ENCODE measurements around the gene RANBP3. TPM values are rescaled to one million over a fixed set of nuclear protein-coding genes. Genes with fewer than 3 reads are reported as not detected.

Gene RANBP3
- polyA plus RNA-seq, 10 donors = 38.4 to 50.4 (median 46.4) TPM

- DNase-seq = no peak
These were observed 48.3 kb downstream of the RANBP3 start for GRCh38 chr19:5929625-5930024.

GRCh38 chr19:5929179-5929578 is 48.8 kb downstream of the RANBP3 start:
- no peak for DNase-seq

GRCh38 chr19:5927441-5927821 is 50.5 kb downstream of the RANBP3 start:
- DNase-seq = no peak

- DNase-seq = peak; percentile 84 to 93 (median 84)
These were observed 51.1 kb downstream of the RANBP3 start for GRCh38 chr19:5926641-5927440.

GRCh38 chr19:5925830-5926427 is 52.0 kb downstream of the RANBP3 start:
- no peak for DNase-seq

GRCh38 chr19:5923356-5923755 is 54.6 kb downstream of the RANBP3 start:
- DNase-seq = no peak

- DNase-seq = no peak
These were observed 55.8 kb downstream of the RANBP3 start for GRCh38 chr19:5922161-5922545.

- DNase-seq = no peak
These were observed 56.3 kb downstream of the RANBP3 start for GRCh38 chr19:5921516-5922160.

GRCh38 chr19:5918463-5919079 is 59.4 kb downstream of the RANBP3 start:
- DNase-seq = no peak

- no peak for DNase-seq
These were observed 60.4 kb downstream of the RANBP3 start for GRCh38 chr19:5917431-5918107.

GRCh38 chr19:5916181-5916708 is 61.7 kb downstream of the RANBP3 start:
- DNase-seq = peak in 1 of 3 donors; percentile 69

GRCh38 chr19:5915782-5916165 is 62.2 kb downstream of the RANBP3 start:
- DNase-seq = no peak

GRCh38 chr19:5914946-5915781 is 62.8 kb downstream of the RANBP3 start:
- DNase-seq = peak in 1 of 3 donors; percentile 57

- no peak for DNase-seq
These were observed 63.6 kb downstream of the RANBP3 start for GRCh38 chr19:5914358-5914774.

GRCh38 chr19:5913739-5914357 is 64.1 kb downstream of the RANBP3 start, which contains the start of gene CAPS:
CAPS (plus strand) TSS chr19:5914254; CDS start chr19:5914407, 153 bp downstream.
- DNase-seq = no peak

- DNase-seq = no peak
These were observed 66.6 kb downstream of the RANBP3 start for GRCh38 chr19:5911366-5911765.

GRCh38 chr19:5910638-5910907 is 67.4 kb downstream of the RANBP3 start:
- DNase-seq = no peak

GRCh38 chr19:5908773-5909442 is 69.0 kb downstream of the RANBP3 start:
- no peak for DNase-seq

GRCh38 chr19:5907241-5907640 is 70.7 kb downstream of the RANBP3 start:
- DNase-seq = no peak

Measured in muscle of back (tissue), 11 donors.